M059J (cell line): ENCODE results near the gene FBXW11. TPM values are rescaled to one million over a fixed set of nuclear protein-coding genes. Genes with fewer than 3 reads are reported as not detected.

Source experiments
- DNase-seq: peaks from one replicate; pipeline ENCODE4 v3.0.0-alpha.2; 2012; ENCODE audit warnings: low read depth
- total RNA-seq: library from RNA; depleted of rRNA; stranded (reverse); fragments of >200 nt; shearing (Covaris generic); gene quantifications from 2 replicates; pipeline ENCODE4 v1.2.3, GENCODE V29; 2014

FBXW11 gene
- total RNA-seq, 1 experiment from 2014 or later: 75.0 TPM

DNA sequence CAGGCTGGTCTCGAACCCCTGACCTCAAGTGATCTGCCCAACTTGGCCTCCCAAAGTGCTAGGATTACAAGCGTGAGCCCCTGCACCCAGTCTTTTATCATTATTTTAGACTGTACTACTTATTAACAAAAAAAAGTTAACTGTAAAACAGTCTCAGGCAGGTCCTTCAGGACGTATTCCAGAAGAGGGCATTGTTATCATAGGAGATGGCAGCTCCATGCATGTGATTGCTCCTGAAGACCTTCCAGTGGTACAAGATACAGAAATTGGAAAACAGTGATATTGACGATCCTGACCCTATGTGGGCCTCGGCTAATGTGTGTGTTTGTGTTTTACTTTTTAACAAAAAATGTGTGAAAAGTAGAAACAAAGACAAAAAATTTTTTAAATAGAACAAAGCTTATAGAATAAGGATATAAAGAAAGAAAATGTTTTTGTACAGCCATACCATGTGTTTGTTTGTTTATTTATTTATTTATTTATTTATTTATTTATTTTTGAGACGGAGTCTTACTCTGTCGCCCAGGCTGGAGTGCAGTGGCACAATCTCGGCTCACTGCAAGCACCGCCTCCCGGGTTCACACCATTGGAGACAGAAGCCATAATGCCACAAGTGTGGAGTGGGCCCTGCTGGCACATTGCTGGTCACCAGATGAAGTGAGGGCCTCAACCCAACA, 13.8 kb upstream of the FBXW11 start:
- DNase-seq: peak; percentile 31

- no peak for DNase-seq
Observed at GRCh38 chr5:172015346-172015745, 8.9 kb upstream of the FBXW11 start.

GRCh38 chr5:172010278-172010677, 3.8 kb upstream of the FBXW11 start:
- peak; percentile 44 for DNase-seq

DNA sequence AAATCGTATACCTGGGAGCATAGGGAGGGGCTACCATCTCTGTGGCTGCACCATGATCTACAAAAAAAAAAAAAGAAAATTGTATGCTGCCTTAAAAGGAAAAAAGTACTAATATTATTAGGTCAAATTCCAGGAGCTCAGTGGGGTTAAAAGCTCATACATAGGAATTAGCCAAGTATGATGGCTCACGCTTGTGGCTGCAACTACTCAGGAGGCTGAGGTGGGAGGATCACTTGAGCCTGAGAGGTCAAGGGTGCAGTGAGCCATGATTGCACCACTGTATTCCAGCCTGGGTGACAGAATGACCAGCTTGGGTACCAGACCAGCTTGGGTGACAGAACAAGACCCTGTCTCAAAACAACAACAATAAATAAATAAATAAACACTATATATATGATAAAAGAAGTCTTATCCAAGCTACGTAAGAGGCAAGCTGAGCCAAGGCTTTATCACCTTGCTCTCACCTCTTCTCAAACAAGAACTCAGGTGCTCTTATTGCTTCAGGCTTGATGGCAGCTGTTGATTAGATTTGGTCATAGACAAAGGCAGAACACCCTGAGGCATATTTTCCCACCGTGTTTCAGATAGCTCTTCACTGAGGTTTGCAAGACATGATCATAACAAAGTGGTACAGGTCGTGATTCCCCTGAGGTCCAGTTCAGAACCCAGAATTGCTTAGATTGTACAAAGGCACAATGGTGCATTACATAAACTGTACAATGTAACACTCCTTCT, 3.3 kb upstream of the FBXW11 start:
- DNase-seq: no peak

GRCh38 chr5:172008689-172009141, 2.3 kb upstream of the FBXW11 start:
- DNase-seq: peak; percentile 59

- peak; percentile 85 for DNase-seq
Observed at GRCh38 chr5:172008111-172008455, 1.6 kb upstream of the FBXW11 start.

- DNase-seq: peak; percentile 25
Observed at GRCh38 chr5:172007175-172008110, 1.0 kb upstream of the FBXW11 start.

DNA sequence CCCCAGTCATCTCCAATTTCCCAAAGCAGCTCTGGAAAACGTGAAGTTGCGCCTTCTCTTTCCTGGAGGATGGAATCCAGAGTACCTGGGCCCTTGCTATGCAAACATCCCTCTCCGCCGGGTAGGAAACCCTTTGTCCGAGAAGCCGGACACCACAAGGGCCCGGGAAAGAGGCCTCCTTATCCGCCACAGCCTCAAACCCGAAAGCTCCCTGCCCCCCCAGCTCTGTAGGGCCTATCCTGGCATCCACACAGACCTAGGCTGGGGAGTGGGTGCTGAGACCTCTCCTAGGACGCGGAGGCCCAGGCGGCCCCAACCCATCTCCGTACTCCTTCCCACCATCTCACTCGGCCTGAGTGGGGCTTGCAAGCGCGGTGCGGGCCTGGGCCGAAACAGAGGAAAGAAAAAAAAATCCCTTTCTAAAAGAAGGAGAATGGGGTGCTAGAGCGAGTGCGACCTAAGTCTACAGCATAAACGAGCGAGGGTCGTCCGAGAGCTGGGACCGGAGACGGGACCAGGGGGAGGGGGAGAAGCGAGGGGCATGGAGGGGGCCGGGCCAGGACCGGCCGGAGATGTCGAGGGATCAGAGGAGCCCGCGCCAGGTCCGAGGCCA, 624 bp downstream of the FBXW11 start:
- DNase-seq: peak; percentile 42

- peak; percentile 49 for DNase-seq
Observed at GRCh38 chr5:172004824-172005237, 1.6 kb downstream of the FBXW11 start.

- DNase-seq: no peak
Observed at GRCh38 chr5:172003746-172004145, 2.7 kb downstream of the FBXW11 start.

GRCh38 chr5:172002840-172003512, 3.5 kb downstream of the FBXW11 start:
- no peak for DNase-seq

- peak; percentile 23 for DNase-seq
Observed at GRCh38 chr5:172002310-172002709, 4.1 kb downstream of the FBXW11 start.

DNA sequence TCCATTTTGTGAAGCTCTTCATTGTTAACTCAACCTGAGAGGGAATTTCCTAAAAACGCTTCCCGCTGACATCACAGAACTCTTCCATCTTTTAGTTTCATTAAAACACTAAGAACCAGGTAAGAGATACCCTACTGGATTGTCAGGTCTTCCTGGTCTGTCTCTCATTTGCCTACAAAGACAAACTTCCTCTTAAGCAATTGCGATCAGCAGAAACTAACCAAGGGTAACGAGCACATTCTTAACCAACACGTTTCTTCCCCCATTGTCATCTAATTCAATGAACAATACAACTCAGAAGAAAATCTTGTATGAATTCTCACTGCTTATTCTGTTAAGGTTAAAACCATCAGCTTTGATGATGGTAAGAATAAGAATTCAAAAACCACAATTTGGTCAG, 6.6 kb downstream of the FBXW11 start:
- no peak for DNase-seq

- DNase-seq: no peak
Observed at GRCh38 chr5:171999100-171999499, 7.3 kb downstream of the FBXW11 start.

GRCh38 chr5:171997011-171997410, 9.4 kb downstream of the FBXW11 start:
- no peak for DNase-seq

DNA sequence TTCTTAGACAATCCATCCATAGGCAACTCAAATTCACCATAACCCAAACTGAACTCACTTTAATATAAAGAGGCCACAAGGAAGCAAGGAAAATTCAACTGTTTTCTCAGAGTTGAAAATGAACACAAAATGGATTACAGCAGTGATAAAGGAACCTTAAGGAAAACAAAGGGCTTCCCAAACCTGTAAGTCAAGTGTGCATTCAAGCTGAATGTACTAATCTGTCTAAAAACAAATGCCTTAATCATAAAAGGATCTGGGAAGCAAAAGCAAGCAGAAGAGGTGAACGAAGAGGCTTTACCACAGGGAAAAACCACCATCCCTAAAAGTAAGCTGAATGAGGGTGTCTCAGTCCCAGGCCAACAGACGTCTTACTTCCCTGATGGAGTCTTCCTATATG, 13.6 kb downstream of the FBXW11 start:
- DNase-seq: no peak

GRCh38 chr5:171992305-171992704, 14.1 kb downstream of the FBXW11 start:
- DNase-seq: no peak

DNA sequence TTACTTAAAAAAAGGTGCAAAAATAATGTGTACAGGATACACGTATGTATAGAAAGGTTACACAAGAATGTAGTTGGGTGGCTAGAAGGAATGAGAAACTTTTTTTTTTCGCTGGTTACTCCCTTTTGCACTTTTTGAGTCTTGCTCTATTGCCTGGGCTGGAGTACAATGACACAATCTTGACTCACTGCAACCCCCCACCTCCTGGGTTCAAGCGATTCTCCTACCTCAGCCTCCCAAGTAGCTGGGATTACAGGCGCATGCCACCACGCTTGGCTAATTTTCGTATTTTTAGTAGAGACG, 15.8 kb downstream of the FBXW11 start:
- DNase-seq: no peak

DNA sequence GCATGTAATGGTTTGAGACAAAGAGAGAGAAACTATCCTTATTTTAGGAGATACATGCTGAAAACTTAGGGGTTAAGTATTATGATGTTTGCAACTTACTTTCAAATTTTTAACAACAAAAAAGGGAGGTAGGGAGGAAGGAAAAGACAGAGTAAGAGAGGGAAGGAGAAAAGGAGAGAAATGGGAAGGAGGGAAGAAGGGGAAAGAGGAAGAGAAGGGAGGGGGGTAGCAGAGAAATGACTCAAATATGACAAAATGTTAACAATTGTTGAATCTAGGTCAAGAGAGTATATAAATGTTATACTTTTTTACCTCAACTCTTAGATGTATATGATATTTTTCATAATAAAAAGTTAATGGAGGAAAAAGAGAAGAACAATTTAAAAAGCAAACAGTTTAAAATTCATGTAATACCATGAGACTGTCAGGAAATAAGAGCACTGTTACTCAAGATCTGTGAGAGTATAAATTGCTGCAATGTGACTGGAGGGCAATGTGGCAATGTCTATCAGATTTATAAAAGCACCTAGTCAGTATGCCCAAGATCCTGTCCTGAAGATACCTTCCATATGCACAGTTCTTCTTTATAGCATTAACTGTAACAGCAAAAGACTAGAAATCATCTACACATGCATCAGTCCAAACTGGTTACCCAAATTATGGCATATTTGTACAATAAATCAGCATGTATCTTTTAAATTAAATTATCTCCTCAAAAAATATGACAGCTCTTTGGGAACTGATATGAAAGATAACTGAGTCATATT, 16.3 kb downstream of the FBXW11 start:
- no peak for DNase-seq

DNA sequence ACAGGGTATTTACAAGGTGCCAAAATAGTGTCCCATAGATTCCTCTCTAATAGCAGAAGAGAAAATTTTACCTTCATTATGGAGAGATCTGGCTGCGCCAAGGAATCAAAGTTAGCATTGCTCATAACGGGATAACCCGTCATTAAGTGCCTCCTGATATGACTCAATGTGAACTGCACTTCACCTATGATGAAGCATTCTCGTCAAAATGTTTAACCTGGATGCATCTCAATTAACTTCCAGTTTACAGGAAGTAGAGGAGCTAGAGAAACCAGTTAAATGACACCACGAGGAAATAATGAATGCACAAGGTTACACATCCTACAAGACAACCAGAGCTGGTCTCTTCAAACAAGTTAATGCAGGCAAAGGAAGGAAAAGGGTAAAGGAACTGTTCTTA, 17.2 kb downstream of the FBXW11 start:
- DNase-seq: peak; percentile 63

DNA sequence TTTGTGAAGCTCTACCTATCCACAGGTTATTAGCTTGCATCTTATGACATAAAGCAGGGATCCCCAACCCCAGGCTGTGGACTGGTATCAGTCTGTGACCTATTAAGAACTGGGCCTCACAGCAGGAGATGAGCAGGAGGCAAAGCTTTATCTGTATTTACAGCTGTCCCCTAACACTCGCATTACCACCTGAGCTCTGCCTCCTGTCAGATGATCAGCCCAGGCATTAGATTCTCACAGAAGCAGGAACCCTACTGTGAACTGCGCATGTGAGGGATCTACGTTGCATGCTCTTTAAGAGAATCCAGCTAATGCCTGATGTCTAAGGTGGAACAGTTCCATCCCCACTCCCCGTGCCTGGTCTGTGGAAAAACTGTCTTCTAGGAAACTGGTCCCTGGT, 19.7 kb downstream of the FBXW11 start:
- no peak for DNase-seq
